ENCODE measurements around the gene FOXB1. TPM values are rescaled to one million over a fixed set of nuclear protein-coding genes. Genes with fewer than 3 reads are reported as not detected.

Gene FOXB1
- total and polyA plus RNA-seq, 9 of the 15 experiments (the other 6 are each of a cell fraction or from before 2014, with no cell fraction given): not detected

DNA sequence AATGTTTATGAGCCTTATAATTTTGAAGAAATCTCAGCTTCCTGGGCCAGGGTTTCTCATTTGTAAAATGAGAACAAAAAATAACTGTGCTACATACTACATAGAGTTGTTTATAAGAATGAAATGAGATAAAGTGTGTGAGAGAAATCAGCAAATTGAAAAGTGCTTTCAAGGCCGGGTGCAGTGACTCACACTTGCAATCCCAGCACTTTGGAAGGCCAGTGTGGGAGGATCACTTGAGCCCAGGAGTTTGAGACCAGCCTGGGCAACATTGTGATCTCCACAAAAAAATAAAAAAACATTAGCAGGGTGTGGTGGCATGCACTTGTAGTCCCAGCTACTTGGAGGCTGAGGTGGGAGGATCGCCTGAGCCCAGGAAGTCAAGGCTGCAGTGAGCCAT, 22.4 kb downstream of the FOXB1 start (continued):
- TF ChIP-seq, protein P1, sequence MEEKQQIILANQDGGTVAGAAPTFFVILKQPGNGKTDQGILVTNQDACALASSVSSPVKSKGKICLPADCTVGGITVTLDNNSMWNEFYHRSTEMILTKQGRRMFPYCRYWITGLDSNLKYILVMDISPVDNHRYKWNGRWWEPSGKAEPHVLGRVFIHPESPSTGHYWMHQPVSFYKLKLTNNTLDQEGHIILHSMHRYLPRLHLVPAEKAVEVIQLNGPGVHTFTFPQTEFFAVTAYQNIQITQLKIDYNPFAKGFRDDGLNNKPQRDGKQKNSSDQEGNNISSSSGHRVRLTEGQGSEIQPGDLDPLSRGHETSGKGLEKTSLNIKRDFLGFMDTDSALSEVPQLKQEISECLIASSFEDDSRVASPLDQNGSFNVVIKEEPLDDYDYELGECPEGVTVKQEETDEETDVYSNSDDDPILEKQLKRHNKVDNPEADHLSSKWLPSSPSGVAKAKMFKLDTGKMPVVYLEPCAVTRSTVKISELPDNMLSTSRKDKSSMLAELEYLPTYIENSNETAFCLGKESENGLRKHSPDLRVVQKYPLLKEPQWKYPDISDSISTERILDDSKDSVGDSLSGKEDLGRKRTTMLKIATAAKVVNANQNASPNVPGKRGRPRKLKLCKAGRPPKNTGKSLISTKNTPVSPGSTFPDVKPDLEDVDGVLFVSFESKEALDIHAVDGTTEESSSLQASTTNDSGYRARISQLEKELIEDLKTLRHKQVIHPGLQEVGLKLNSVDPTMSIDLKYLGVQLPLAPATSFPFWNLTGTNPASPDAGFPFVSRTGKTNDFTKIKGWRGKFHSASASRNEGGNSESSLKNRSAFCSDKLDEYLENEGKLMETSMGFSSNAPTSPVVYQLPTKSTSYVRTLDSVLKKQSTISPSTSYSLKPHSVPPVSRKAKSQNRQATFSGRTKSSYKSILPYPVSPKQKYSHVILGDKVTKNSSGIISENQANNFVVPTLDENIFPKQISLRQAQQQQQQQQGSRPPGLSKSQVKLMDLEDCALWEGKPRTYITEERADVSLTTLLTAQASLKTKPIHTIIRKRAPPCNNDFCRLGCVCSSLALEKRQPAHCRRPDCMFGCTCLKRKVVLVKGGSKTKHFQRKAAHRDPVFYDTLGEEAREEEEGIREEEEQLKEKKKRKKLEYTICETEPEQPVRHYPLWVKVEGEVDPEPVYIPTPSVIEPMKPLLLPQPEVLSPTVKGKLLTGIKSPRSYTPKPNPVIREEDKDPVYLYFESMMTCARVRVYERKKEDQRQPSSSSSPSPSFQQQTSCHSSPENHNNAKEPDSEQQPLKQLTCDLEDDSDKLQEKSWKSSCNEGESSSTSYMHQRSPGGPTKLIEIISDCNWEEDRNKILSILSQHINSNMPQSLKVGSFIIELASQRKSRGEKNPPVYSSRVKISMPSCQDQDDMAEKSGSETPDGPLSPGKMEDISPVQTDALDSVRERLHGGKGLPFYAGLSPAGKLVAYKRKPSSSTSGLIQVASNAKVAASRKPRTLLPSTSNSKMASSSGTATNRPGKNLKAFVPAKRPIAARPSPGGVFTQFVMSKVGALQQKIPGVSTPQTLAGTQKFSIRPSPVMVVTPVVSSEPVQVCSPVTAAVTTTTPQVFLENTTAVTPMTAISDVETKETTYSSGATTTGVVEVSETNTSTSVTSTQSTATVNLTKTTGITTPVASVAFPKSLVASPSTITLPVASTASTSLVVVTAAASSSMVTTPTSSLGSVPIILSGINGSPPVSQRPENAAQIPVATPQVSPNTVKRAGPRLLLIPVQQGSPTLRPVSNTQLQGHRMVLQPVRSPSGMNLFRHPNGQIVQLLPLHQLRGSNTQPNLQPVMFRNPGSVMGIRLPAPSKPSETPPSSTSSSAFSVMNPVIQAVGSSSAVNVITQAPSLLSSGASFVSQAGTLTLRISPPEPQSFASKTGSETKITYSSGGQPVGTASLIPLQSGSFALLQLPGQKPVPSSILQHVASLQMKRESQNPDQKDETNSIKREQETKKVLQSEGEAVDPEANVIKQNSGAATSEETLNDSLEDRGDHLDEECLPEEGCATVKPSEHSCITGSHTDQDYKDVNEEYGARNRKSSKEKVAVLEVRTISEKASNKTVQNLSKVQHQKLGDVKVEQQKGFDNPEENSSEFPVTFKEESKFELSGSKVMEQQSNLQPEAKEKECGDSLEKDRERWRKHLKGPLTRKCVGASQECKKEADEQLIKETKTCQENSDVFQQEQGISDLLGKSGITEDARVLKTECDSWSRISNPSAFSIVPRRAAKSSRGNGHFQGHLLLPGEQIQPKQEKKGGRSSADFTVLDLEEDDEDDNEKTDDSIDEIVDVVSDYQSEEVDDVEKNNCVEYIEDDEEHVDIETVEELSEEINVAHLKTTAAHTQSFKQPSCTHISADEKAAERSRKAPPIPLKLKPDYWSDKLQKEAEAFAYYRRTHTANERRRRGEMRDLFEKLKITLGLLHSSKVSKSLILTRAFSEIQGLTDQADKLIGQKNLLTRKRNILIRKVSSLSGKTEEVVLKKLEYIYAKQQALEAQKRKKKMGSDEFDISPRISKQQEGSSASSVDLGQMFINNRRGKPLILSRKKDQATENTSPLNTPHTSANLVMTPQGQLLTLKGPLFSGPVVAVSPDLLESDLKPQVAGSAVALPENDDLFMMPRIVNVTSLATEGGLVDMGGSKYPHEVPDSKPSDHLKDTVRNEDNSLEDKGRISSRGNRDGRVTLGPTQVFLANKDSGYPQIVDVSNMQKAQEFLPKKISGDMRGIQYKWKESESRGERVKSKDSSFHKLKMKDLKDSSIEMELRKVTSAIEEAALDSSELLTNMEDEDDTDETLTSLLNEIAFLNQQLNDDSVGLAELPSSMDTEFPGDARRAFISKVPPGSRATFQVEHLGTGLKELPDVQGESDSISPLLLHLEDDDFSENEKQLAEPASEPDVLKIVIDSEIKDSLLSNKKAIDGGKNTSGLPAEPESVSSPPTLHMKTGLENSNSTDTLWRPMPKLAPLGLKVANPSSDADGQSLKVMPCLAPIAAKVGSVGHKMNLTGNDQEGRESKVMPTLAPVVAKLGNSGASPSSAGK (IDR thresholded peaks at IDR 0.05): no peak
- TF ChIP-seq SRF (CRISPR knock-in tag; IDR thresholded peaks at IDR 0.05) (no peak), GTF2E2 (tag; IDR thresholded peaks at IDR 0.05) (no peak), RBM15 (IDR thresholded peaks at IDR 0.05; ENCODE audit: insufficient read depth, low read length) (no peak), U2AF1 (optimal IDR thresholded peaks at IDR 0.05; ENCODE audit: low read depth, low read length) (no peak), ATF1 (CRISPR knock-in tag; IDR thresholded peaks at IDR 0.05) (no peak), ATF1 (tag; IDR thresholded peaks at IDR 0.05) (no peak), GABPB1 (CRISPR knock-in tag; IDR thresholded peaks at IDR 0.05) (no peak)
- TF ChIP-seq, protein P2, sequence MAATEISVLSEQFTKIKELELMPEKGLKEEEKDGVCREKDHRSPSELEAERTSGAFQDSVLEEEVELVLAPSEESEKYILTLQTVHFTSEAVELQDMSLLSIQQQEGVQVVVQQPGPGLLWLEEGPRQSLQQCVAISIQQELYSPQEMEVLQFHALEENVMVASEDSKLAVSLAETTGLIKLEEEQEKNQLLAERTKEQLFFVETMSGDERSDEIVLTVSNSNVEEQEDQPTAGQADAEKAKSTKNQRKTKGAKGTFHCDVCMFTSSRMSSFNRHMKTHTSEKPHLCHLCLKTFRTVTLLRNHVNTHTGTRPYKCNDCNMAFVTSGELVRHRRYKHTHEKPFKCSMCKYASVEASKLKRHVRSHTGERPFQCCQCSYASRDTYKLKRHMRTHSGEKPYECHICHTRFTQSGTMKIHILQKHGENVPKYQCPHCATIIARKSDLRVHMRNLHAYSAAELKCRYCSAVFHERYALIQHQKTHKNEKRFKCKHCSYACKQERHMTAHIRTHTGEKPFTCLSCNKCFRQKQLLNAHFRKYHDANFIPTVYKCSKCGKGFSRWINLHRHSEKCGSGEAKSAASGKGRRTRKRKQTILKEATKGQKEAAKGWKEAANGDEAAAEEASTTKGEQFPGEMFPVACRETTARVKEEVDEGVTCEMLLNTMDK (IDR thresholded peaks at IDR 0.05; ENCODE audit: borderline replicate concordance, insufficient read depth, low read depth, low read length, poor library complexity, severe bottlenecking): no peak
